ENCODE results near the gene PADI1.

Gene PADI1

GRCh38 chr1:17293681-17294425 is 88.9 kb downstream of the PADI1 start:
- Histone ChIP-seq H3K4me1 (ENCODE audit: control insufficient read depth, insufficient read depth, low read length) (no peaks in the 10 kb centered on the region), H3K27me3 (replicated peaks; ENCODE audit: control insufficient read depth, insufficient read depth, low read length) (peaks cover 63% of the 10 kb centered on the region), H3K4me3 (ENCODE audit: low read length) (no peak overlapping the region), H3K36me3 (ENCODE audit: control insufficient read depth, insufficient read depth, low read length, severe bottlenecking) (no peaks in the 10 kb centered on the region), H3K9me3 (ENCODE audit: control insufficient read depth, low read length) (peaks cover 15% of the 10 kb centered on the region), H3K9ac (ENCODE audit: low read length) (no peak overlapping the region)
- DNase-seq (ENCODE audit: low read depth): no peak

GRCh38 chr1:17295292-17295691 is 90.4 kb downstream of the PADI1 start:
- no peak for DNase-seq (ENCODE audit: low read depth)
- no peak overlapping the region for H3K4me3 ChIP-seq (ENCODE audit: low read length)

More at GRCh38 chr1:17295292-17295691, 90.4 kb downstream of the PADI1 start:
- no peaks in the 10 kb centered on the region for H3K36me3 ChIP-seq (ENCODE audit: control insufficient read depth, insufficient read depth, low read length, severe bottlenecking)
- H3K27me3 ChIP-seq (replicated peaks; ENCODE audit: control insufficient read depth, insufficient read depth, low read length): peaks cover 56% of the 10 kb centered on the region
- no peak overlapping the region for H3K9ac ChIP-seq (ENCODE audit: low read length)
- H3K9me3 ChIP-seq (ENCODE audit: control insufficient read depth, low read length): peaks cover 24% of the 10 kb centered on the region
- H3K4me1 ChIP-seq (ENCODE audit: control insufficient read depth, insufficient read depth, low read length): no peaks in the 10 kb centered on the region

All from adipocyte (in vitro differentiated cells).